NCI-H2227 (cell line): ENCODE data around the gene CRIM1.
A peak's percentile ranks its signal among the peaks of the same experiment; 100 is the strongest.

ENCODE experiments used
- DNase-seq: peaks from one replicate; lab custom pipeline; 2025; ENCODE audit not compliant: unreplicated experiment; lab: John Stamatoyannopoulos, UW

CRIM1 gene

DNA sequence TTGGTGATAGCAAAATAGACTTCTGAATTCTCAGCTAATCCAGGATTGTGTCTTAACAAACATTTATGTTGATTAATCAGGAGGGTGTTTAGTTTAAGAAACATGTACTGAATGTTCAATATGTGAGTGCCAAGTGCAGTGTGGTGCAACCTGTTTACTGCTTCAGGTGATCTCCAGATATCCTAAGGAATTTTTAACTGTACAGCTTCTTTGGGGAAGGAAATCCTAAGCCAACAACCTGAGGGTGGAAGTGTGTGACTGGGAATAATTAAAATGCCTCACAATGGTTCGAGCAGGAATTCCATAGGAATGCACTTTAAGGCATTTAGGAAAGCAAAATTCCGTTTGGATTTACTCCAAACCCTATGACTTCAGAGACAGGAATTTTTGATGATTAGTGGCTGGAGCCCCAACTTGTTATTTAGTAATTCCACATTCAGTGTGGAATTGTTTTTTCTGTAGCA is 16.4 kb downstream of the CRIM1 start:
- no peak for DNase-seq

- DNase-seq = no peak
Measured at GRCh38 chr2:36373149-36373926, 17.8 kb downstream of the CRIM1 start.

DNA sequence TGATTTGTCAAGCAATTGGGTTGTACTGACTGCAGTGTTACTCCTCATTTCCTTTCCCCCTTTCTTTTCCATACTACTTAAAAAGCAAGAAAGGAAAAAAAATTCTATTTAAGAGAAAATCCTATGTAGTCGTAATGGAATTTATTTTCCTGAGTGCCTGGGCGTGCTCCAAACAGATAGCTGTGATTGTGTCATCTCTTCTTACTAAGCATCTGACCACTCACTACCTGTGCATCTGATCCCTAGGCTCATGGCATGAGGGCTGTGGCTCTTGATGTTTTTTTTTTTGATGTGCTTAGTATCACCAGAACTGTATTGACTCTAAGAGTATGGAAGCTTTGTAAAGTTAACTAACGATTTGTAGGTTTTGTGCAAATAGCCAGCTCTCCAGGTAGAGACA is 19.0 kb downstream of the CRIM1 start:
- no peak for DNase-seq

- DNase-seq = peak; percentile 48
Measured at GRCh38 chr2:36376319-36376765, 20.8 kb downstream of the CRIM1 start.

DNA sequence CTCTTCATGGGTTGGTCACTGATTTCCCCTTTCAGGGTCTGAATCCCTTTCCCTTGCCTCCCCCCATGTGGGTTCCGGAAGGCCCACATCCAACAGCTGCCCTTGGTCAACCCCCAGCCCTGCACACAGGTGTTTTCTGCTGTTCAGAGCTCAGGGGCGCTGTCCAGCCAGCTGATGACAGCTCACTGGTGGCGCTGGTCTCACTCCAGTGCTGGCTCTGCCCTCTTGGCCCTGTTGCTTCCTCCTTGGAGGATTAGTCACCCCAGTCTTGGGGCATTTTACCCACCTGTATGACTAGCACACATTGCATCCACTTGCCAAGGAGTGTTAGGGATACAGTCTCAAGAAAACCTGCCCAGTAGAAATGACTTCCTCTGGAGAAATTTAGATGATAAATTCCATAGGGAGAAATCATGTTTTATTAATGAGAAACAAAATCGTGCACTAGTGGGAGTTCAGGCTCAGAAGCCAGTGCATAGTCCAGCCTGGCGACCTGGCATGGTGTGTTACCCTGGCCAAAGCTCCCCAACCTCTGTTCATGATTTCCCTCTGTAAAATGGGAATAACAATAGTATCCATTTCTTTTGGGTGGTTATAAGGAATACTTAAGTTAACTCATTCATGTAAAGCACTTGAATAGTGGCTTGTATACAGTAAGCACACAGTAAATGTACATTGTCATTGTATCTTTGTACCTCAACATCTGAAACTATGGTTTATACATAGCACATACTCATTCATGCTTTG is 21.6 kb downstream of the CRIM1 start:
- DNase-seq = no peak

DNA sequence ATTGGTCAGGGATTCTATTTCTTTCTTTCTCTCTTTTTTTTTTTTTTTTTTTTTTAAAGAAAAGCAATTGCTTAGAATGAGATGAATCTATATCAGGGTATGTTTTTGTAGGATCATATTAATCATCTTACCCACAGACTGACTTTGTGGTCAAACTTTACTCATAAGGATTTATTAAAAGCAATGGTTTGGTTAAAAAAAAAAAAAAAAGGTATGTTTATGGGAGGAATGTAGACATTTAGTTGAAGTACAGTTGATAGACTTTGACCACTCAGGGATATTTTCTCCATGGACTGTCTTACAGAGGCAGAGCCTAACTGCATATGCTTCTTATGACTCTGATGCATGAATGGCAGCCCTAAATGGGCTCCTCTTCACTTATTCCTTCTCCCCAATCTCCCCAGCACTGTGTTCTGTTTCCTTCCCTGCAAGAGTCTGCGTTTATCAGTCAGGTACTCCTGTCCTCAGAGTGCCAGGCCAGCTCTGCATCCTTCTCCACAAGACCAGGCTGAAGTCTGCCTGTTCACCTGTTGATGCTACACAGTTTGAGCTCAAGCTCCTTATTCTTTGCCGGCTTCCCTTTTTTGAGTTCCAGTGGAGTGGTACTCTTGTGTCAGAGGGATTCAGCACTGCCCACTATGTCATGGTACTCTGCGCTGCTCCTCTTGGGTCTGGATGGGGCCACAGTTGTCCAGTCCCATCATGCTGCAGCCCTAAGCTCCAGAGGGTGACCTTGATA is 24.3 kb downstream of the CRIM1 start:
- no peak for DNase-seq

GRCh38 chr2:36380624-36381481 is 25.3 kb downstream of the CRIM1 start:
- DNase-seq = no peak

DNA sequence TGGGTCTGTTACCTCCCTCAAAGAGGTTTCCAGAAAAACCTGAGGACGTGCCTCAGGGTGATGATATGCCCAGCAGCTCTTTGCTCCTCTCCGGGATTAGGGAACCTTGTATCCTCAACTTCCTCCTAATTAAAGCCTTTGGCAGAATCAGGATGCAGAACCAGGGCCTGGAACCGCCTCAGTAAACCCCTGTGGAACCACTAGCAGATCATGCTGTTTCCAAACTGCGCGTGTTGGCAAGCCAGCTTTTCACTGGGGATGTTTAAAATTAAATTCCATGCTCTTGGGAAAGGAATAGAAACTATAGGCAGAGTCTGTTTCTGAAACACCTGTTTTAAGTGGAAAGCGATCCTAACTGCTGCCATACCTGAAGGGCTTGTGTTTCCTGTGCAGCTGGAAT is 26.4 kb downstream of the CRIM1 start:
- no peak for DNase-seq

DNA sequence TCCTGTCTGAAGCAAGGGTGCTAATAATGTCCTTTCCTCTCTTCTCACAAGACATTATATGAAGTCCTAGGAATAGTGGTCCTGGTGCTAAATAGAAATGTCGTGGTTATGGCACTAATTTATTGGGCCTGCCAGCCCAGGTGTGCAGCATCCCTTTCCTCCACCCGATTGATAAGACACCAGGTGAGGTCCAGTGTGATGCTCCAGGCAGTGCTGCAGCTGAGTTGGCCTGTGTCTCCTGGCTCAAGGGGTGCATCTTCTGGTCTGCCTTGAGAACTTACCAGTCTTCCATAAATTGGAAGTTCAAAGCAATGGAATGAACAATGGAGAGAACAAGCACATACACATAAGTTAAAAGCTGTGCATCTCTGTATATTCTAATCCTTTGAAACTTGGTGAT is 26.9 kb downstream of the CRIM1 start:
- no peak for DNase-seq

DNA sequence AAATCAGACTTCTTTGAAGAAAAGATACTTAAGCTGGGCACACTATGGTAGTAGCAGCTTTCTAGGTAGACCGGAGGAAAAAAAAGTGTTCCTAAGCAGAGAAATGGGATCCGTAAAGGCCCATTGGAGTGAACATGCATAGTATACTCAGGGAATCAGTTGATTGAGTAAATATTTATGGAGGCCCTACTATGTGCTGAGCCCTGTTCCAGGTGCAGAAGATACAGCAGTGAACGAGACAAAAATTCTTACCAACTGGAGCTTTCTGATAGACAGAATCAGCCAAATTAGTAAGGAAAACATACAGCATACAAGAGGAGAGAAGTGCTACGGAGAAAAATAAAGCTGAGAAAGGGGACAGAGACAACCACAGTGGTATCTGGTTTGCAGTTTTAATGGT is 28.1 kb downstream of the CRIM1 start:
- no peak for DNase-seq

DNA sequence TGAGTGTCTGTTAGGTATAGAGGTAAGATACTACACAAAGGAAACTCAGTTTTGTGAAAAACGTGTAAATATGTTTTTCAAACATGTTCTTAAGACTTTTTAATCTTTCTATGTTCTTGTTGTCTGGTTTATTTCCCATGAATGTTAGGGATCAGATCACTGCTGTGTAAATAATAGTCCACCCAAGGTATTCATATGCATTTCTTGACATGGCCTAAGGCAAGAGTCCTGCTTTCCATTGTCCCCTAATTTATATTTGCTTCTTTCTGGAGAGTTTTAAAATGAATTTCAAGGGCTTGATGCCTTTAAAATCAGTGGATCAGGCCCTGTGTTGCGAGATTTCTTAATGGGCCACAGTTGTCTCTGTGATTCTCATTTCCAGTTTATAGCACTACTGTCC is 28.9 kb downstream of the CRIM1 start:
- DNase-seq = no peak

- DNase-seq = no peak
Measured at GRCh38 chr2:36385603-36386002, 30.0 kb downstream of the CRIM1 start.

DNA sequence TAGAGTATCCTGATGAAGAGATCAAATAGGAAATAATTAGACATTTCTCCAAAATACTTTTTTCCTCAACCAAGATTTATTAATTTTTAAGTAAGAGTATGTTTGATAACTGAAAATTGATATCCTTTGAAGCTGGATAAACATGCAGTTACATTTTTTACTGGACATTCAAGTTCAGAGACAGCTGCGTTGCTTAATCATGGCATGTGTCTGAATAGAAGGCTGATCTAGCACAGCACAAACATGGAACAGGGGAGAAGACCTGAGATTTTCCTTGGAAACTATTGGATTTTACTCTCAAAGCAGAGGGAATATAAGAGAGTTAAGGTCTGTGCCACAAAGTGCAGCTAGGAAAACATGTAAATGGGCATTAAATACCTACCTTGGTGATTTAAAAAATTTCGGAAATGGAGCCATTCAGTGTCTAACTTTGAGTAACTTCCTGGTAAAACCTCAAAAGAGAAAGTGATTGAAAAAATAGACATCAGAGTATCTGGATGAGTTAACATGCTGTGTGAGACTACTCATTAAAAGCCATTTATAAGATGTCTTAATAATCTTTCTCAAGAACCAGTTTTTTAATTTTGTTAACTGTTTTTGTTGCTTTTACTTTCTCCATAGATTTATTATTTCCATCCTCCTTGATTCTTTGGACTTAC is 31.8 kb downstream of the CRIM1 start:
- DNase-seq = no peak

DNA sequence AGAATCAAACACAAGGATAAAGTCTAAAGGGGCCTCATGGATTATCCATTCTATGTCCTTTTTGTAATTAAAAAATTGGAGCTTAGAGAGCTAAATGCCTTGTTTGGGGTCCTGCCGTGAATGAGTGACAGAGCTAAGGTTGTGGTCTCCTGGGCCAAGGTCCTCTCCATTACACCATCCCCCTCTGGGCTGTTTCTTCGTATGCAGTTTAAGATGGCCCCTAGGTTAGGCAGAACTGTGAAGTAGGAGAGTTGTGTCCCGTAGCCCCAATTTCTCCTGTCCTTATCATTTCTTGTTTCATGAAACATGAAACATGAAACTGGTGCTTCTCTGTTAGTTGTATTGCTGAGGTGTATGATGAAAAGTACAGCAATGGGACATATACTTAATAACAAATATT is 32.9 kb downstream of the CRIM1 start:
- no peak for DNase-seq

DNA sequence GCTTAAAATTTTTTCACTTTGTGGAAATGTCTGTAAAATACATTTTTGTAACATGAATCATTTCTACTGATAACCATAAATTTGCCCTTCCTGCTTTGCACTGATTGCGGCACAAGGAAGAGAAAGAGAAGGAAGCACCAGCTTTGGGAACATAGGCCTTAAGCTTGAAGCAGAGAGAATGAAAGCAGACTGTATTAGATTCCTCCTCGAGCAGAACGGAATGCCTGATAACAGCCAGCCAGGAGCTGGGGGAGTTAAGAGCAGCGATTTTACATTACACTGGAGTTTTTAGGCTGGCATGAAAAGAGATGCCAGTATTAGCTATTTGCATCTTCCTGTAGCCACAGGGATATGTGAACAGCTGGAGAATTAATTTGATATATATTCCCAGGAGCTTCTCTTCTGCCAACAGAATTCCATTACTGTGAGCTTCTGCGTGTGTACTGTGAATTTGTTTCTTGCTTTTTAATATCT is 33.5 kb downstream of the CRIM1 start:
- no peak for DNase-seq

- no peak for DNase-seq
Measured at GRCh38 chr2:36389577-36389976, 34.0 kb downstream of the CRIM1 start.

GRCh38 chr2:36392571-36393255 is 37.1 kb downstream of the CRIM1 start:
- DNase-seq = no peak

GRCh38 chr2:36393738-36394256 is 38.2 kb downstream of the CRIM1 start:
- no peak for DNase-seq

DNA sequence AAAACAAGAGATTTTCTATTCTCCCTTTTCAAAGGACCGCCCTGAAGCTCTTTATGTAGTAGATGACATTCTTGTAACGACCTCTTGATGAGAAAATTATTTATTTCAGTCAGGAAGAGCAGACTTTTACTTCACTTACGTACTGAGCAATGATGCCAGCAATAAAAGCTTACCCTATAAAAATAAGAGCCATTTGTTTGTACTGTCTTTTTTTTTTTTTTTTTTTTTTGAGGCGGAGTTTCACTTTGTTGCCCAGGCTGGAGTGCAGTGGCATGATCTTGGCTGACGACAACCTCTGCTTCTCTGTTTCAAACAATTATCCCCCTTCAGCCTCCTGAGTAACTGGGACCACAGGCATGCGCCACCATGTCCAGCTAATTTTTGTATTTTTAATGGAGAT is 39.2 kb downstream of the CRIM1 start:
- no peak for DNase-seq
